Measurements from ENCODE around the gene PPP1R3C. TPM values are rescaled to one million over a fixed set of nuclear protein-coding genes. Genes with fewer than 3 reads are reported as not detected.

The PPP1R3C gene
- total and polyA plus RNA-seq, 4 donors = 25.5 to 76.1 (median 31.0) TPM

- TF ChIP-seq JUND (IDR thresholded peaks at IDR 0.05) (no peak), TAF1 (conservative IDR thresholded peaks at IDR 0.05) (no peak), NR2F2 (IDR thresholded peaks at IDR 0.05) (no peak), FOXA1 (IDR thresholded peaks at IDR 0.05) (no peak), MAX (IDR thresholded peaks at IDR 0.05) (no peak), RXRA (IDR thresholded peaks at IDR 0.05) (no peak), SP1 (IDR thresholded peaks at IDR 0.05) (no peak), REST (IDR thresholded peaks at IDR 0.05) (no peak), HNF4A (conservative IDR thresholded peaks at IDR 0.05) (no peak), YY1 (IDR thresholded peaks at IDR 0.05) (no peak), FOXA2 (IDR thresholded peaks at IDR 0.05) (no peak), HNF4G (IDR thresholded peaks at IDR 0.05) (no peak)
- TF ChIP-seq, protein P1, sequence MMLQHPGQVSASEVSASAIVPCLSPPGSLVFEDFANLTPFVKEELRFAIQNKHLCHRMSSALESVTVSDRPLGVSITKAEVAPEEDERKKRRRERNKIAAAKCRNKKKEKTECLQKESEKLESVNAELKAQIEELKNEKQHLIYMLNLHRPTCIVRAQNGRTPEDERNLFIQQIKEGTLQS (IDR thresholded peaks at IDR 0.05) = no peak
- TF ChIP-seq, protein P2, sequence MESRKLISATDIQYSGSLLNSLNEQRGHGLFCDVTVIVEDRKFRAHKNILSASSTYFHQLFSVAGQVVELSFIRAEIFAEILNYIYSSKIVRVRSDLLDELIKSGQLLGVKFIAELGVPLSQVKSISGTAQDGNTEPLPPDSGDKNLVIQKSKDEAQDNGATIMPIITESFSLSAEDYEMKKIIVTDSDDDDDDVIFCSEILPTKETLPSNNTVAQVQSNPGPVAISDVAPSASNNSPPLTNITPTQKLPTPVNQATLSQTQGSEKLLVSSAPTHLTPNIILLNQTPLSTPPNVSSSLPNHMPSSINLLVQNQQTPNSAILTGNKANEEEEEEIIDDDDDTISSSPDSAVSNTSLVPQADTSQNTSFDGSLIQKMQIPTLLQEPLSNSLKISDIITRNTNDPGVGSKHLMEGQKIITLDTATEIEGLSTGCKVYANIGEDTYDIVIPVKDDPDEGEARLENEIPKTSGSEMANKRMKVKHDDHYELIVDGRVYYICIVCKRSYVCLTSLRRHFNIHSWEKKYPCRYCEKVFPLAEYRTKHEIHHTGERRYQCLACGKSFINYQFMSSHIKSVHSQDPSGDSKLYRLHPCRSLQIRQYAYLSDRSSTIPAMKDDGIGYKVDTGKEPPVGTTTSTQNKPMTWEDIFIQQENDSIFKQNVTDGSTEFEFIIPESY (IDR thresholded peaks at IDR 0.05) = no peak
- Histone ChIP-seq H3K4me1 (ENCODE audit: control insufficient read depth in 4 of 4, insufficient read depth in 4 of 4, low read length in 3 of 4) (peaks cover 0 to 12% (median 7%) of the 10 kb centered on the region in 4 donors), H3K4me3 (ENCODE audit: low read depth in 1 of 3, low read length in 3 of 3) (no peak overlapping the region), H3K27ac (ENCODE audit: low read depth in 1 of 2, low read length in 2 of 2) (no peak overlapping the region), H3K9me3 (ENCODE audit: control insufficient read depth in 4 of 4, low read length in 3 of 4) (no peaks in the 10 kb centered on the region), H3K9ac (ENCODE audit: low read depth in 1 of 2, low read length in 2 of 2) (no peak overlapping the region), H3K27me3 (ENCODE audit: control insufficient read depth in 4 of 4, insufficient read depth in 4 of 4, low read length in 3 of 4) (no peaks in the 10 kb centered on the region), H3K36me3 (ENCODE audit: control insufficient read depth in 4 of 4, insufficient read depth in 3 of 4, low read depth in 1 of 4, low read length in 3 of 4) (peaks cover 0 to 10% (median 1%) of the 10 kb centered on the region in 4 donors)
- 84% methylated on average over 7 of the region's 7 CpGs for WGBS
- no peak for DNase-seq (ENCODE audit: low spot score)
These were observed 15.7 kb downstream of the PPP1R3C start for GRCh38 chr10:91617072-91617609.

DNA sequence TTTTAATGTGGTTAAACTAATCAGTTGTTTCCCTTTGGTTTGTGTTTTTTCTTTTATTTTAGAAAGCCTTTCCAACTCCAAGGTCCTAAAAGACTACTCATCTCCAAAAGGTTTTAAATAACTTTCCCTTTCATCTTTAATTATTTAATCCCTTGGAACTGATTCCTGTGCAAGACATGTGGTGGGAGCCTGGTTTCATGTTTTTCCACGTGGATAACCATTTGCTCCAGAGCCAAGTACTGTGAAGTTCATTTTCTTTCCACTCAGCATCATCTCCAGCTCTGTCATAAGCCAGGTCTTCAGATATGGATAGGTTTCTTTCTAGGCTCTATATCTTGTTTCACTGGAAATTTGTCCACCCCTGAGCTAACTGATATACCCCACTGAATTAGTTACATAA is 16.7 kb downstream of the PPP1R3C start:
- no peak overlapping the region for H3K4me3 ChIP-seq (ENCODE audit: low read depth in 1 of 3, low read length in 3 of 3)
- H3K4me1 ChIP-seq (ENCODE audit: control insufficient read depth in 4 of 4, insufficient read depth in 4 of 4, low read length in 3 of 4) = peaks cover 0 to 2% (median under 1%) of the 10 kb centered on the region in 4 donors
- WGBS = 63% methylated on average over 1 of the region's 1 CpG
- TF ChIP-seq GABPA (IDR thresholded peaks at IDR 0.05 in 1 of 2, conservative IDR thresholded peaks at IDR 0.05 in 1 of 2) = no peak
- TF ChIP-seq CTCF (IDR thresholded peaks at IDR 0.05; ENCODE audit: low read depth, low read length, missing input control) = no peak
- TF ChIP-seq RAD21 (IDR thresholded peaks at IDR 0.05) = no peak
- no peak for TF ChIP-seq EGR1 (IDR thresholded peaks at IDR 0.05; ENCODE audit: low read depth in 2 of 2)
- TF ChIP-seq TAF1 (conservative IDR thresholded peaks at IDR 0.05) = no peak
- TF ChIP-seq JUND (IDR thresholded peaks at IDR 0.05) = no peak
- TF ChIP-seq MAX (IDR thresholded peaks at IDR 0.05) = no peak
- TF ChIP-seq, protein P2 (IDR thresholded peaks at IDR 0.05) = no peak
- no peak for TF ChIP-seq HNF4A (conservative IDR thresholded peaks at IDR 0.05)
- TF ChIP-seq SP1 (IDR thresholded peaks at IDR 0.05) = no peak
- TF ChIP-seq REST (IDR thresholded peaks at IDR 0.05) = no peak
- TF ChIP-seq HNF4G (IDR thresholded peaks at IDR 0.05) = no peak

More for the DNA sequence above, 16.7 kb downstream of the PPP1R3C start:
- Histone ChIP-seq H3K27me3 (ENCODE audit: control insufficient read depth in 4 of 4, insufficient read depth in 4 of 4, low read length in 3 of 4) (no peaks in the 10 kb centered on the region), H3K36me3 (ENCODE audit: control insufficient read depth in 4 of 4, insufficient read depth in 3 of 4, low read depth in 1 of 4, low read length in 3 of 4) (peaks cover 0 to 10% (median 1%) of the 10 kb centered on the region in 4 donors), H3K9me3 (ENCODE audit: control insufficient read depth in 4 of 4, low read length in 3 of 4) (no peaks in the 10 kb centered on the region), H3K9ac (ENCODE audit: low read depth in 1 of 2, low read length in 2 of 2) (no peak overlapping the region), H3K27ac (ENCODE audit: low read depth in 1 of 2, low read length in 2 of 2) (no peak overlapping the region)
- no peak for DNase-seq (ENCODE audit: low spot score)
